ENCODE data around the gene OR5H1.

DNA sequence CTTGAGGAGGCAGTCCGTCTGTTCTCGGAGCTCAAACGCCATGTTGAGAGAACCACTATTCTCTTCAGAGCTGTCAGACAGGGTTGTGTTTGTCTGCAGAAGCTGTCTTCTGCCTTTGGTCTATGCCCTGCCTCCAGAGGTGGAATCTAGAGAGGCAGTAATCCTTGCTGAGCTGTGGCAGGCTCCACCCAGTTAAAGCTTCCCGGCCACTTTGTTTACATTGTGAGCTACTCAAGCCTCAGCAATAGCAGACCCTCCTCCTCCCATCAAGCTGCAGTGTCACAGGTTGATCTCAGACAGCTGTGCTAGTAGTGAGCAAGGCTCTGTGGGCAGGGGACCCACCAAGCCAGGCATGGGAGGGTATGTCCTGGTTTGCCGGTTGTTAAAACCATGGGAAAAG is 34.6 kb upstream of the OR5H1 start:
- TF ChIP-seq, protein P1, sequence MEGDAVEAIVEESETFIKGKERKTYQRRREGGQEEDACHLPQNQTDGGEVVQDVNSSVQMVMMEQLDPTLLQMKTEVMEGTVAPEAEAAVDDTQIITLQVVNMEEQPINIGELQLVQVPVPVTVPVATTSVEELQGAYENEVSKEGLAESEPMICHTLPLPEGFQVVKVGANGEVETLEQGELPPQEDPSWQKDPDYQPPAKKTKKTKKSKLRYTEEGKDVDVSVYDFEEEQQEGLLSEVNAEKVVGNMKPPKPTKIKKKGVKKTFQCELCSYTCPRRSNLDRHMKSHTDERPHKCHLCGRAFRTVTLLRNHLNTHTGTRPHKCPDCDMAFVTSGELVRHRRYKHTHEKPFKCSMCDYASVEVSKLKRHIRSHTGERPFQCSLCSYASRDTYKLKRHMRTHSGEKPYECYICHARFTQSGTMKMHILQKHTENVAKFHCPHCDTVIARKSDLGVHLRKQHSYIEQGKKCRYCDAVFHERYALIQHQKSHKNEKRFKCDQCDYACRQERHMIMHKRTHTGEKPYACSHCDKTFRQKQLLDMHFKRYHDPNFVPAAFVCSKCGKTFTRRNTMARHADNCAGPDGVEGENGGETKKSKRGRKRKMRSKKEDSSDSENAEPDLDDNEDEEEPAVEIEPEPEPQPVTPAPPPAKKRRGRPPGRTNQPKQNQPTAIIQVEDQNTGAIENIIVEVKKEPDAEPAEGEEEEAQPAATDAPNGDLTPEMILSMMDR (IDR thresholded peaks at IDR 0.05): no peak
- TF ChIP-seq POLR2AphosphoS5 (IDR thresholded peaks at IDR 0.05) (no peak), EP300 (IDR thresholded peaks at IDR 0.05) (no peak)

Measured in stomach (tissue), 4 donors.